ENCODE measurements around the gene SULT1A1.

DNA sequence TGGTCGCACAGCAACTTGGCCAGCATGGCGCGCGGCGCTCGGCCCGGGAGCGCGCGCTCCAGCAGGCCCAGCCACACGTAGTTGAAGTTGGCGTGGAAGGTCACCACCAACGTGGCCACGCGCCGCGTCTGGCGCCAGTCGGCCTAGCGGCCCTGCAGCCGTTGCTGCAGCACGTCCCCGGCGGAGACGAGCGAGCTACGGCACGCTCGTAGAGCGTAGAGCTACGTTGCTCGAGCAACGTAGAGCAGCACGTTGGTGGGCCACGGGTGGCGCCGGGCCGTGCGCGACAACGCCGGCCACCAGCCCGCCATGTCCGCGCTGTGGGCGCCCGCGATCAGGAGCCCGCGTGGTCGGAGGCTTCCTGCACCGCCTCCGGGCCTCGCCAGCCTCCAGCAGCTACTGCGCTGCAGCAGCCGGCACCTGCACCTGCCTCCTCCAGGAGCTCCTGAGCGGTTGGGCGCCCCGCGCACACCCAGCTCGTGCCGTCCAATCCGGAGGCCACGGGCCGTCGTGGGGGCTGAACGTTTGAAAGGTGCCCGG is 13.4 kb upstream of the SULT1A1 start:
- TF ChIP-seq ZNF274 (IDR thresholded peaks at IDR 0.05; ENCODE audit: low read depth, low read length) (no peak), SUZ12 (IDR thresholded peaks at IDR 0.05; ENCODE audit: extremely low read depth, insufficient read depth, insufficient read length) (no peak)

All from NT2/D1 (cell line).